Mesenteric fat pad (tissue), 1 donor: Measurements from ENCODE around the gene NME7. TPM values are rescaled to one million over a fixed set of nuclear protein-coding genes. Genes with fewer than 3 reads are reported as not detected.

Experiments
- DNase-seq: peaks from one replicate; pipeline ENCODE4 v3.0.0-alpha.2; 2020; ENCODE audit warnings: low spot score
- total RNA-seq: library from RNA; stranded (reverse); fragmentation: NEBNext Ultra II Directional; extraction: Animal tissue kit (Norgen Biotek cat#: 25700); gene quantifications from one replicate; pipeline ENCODE4 v1.2.1, GENCODE V29; 2021
- donor health status: DM: yes; HTN: yes; CAD: no.

The NME7 gene
- total RNA-seq, 1 donor from 2014 or later, result 10.8 TPM

DNA sequence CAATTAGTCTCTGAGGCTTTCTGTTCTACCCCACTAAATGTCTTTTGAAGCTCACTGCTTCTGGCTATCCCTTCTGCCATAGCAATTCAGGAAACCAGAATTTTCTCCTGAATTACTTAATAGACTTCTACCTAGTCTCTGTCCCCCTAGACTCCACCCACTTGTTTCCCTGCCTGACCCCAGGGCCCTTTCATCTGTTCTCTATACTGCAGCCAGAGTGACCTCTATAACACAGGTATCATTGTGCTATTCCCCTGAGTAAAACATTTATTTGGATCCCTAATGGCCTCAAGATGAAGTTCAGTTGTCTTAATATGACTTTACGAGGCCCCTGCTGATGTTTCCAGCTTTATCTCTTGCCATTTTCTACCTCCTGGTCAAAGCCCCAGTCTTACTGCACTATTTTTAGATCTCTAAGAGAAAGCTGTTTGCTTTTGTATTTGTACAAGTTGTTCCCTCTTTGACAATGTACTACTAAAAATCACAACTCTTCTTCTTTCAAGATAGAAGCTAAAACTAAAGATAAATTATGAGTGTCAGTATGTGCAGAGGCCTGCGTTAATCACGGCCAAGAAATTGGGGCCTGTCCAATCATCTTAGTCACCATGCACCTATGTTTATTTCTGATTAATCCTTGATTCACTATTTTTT, 206.6 kb downstream of the NME7 start:
- no peak for DNase-seq

DNA sequence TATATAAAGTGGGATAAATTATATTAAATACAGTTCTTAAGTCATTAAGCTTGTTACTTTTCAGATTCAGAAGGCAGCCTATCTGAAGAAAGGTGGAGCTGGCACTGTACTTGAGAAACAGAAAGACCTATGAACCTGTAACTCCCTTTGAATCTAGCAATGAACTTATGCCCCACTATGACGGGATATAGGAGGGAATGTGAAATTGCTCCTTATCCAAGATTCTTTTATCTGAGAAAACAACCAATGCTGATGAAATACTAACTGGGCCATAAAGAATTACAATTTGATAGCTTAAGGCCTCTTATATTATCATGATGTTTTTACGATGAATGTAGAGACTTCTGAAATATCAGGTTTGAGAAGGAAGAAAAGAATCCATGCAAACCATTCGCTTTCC, 211.0 kb downstream of the NME7 start:
- no peak for DNase-seq

DNA sequence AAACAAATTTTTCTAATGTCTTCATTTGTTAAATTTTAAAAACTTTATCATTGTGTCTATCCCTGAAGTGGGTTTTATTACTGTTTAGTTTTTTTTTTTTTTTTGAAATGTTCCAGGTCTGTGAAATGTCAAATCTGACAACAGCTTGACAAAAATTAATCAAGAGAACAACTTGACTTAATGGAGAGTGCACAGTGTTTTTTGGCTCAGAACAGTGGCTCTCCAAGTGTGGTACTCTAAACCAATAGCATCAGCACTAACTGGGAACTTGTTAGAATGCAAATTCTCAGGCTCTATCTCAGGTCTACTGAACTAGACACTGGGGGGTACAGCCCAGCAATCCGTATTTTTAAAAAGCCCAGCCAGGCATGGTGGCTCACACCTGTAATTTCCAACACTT, 211.9 kb downstream of the NME7 start:
- no peak for DNase-seq

- DNase-seq, result no peak
Measured at GRCh38 chr1:169151338-169151837, 216.2 kb downstream of the NME7 start.

GRCh38 chr1:169150641-169151337, 216.8 kb downstream of the NME7 start:
- DNase-seq, result no peak

DNA sequence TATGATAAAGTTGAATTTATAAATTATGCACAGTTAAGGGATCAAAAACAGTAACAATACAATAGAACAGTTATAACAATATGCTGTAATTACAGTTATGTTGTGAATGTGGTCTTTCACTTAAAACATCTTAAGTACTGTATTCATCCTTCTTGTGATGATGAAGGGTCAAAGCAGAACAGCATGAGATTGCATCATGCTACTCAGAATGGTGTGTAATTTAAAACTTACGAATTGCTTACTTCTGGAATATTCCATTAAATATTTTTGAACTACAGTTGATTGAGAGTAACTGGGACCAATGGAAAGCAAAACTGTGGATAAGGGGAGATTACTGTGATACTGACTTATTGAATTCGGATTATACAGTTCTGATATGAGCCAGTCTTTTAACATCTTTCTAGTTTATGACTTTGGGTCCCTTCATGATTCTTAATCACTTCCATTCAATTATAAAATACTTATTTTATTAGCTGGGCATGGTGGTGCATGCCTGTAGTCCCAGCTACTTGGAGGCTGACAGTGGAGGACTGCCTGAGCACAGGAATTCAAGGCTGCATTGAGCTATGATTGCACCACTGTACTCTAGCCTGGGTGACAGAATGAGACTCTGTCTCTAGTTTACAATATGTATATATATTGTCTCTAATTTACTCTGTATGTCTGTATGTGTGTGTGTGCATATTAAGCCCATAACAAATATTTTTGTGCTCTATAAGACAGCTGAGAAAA, 217.9 kb downstream of the NME7 start:
- DNase-seq, result no peak

DNA sequence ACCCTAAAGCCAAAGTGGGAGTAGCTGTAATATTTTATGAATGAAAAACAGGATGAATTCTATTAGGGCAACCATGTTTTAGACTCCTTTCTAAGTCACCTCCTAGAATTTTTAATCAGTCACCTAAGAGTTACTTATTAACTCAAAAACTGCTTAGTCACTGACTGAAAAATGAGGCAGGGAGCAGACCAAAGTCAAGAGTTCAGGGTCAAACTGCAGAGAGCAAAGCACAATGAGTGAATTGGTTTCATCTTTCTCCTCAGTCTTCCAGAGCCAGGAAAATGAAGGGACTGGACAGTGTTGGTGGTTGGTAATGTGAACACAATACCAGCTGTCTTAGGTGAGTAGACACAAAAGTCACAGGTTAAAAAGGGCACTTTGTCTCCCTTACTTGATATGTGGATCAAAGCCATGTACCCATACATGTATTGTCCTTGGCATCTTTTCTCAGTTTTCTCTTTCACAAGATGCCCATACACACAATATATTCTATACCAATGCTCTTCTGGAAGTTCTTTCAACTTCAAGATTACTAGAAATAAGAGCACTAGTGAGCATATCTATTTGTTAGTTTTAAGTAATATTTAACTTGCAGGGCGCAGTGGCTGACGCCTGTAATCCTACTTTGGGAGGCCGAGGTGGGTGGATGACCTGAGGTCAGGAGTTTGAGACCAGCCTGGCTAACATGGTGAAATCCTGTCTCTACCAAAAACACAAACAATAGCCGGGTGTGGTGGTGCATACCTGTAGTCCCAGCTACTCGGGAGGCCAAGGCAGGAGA, 218.9 kb downstream of the NME7 start:
- DNase-seq, result no peak

- DNase-seq, result no peak
Measured at GRCh38 chr1:169146576-169147214, 220.9 kb downstream of the NME7 start.

DNA sequence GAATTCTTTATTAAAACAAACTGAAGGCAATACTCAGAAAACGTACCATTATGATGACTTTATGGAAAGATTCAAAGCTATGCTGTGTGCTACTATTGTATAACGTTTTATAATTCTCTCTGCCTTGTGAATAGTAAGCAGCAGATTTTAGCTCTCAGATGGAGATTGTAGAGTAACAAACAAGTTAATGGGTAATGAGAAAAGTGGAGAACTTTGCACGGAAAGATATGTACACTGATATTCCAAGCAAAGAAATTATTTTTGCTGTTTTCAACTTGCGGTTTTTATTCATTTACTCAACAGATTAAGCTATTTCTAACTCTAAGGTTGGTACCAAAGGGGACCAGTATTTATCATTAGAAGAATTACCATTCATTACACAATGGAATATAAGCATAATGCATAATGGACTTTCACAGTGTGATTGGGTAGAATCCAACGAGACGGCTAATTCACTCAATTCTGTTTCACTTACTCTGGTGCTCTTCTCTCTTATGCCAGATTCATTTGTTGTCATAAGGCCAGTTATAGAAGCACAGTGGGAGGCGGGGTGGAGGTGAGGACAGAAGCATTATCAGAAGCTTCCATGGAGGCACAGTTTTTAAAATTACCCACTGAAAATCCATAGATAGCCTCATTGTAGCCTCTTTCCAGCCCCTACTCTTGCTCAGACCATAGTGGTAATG, 222.5 kb downstream of the NME7 start:
- DNase-seq, result no peak

DNA sequence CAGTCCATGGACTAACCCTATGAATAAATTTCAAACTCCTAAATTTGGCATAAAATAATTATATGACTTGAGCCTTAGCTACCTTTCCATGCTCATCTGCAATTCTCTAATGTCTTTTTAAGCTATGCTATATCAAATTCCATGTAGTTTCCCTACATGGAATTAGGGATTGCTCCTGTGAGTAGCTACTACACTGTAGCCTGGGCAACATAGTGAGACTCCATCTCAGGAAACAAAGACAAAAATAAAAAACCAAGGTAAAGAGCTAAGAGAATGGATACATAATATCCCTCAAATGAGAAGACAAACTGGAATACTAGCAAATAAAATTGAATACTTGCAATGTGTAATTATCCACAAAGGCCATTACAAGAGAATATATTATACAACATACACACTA, 223.6 kb downstream of the NME7 start:
- no peak for DNase-seq

- DNase-seq, result no peak
Measured at GRCh38 chr1:169143346-169143745, 224.3 kb downstream of the NME7 start.

- DNase-seq, result no peak
Measured at GRCh38 chr1:169142129-169142528, 225.5 kb downstream of the NME7 start.

DNA sequence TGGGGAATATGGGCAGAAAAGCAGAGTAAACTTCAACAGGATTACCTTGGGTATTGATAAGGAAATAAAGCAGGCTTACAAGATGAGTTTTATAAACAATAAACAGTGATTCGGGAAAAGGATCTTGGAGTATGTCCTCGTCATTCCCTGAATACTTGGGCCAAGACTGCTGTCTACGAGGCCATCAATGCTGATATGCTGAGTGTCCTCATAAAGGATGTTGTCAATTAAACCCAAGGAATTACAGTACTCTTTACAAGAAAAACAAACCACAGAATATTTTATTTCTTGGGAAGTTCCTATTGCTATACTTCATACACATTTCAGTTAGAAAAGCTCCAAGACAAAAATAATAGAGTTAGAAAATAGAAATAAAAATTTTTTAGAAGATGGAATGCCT, 226.2 kb downstream of the NME7 start:
- DNase-seq, result no peak

DNA sequence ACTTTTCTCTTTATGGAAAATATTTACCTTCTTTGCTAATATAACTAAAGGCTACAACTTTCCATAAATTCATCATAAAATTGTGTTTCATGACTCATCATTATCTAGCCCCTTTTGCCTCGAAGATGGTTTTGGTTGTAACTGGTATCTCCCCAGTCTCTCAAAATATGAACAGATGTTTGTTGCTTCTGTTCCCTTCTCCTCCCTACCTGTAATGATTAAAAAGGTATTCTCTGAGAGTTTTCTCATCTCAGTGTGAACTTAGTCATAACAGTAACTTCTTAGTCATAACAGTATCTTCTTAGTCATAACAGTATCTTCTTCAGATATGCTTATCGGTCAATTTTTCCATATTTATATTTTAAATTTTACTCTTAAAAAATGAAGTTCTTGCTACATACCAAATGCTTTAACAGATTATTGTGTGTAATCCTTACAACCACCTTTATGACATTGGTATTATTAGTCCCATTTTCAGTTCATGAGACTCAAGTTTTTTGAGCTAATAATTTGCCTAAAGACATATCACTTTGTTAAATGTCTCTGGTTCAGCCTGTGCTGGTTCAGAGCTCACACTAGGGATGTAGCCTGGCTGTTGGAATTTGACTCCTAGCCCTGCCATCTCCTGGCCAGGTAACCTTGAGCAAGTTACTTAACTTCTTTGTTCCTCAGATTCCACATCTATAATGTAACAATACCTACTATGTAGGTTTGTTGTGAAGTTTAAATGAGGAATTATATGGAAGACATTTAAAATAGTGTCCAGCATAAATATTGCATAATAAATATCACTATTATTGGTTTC, 228.5 kb downstream of the NME7 start:
- no peak for DNase-seq

DNA sequence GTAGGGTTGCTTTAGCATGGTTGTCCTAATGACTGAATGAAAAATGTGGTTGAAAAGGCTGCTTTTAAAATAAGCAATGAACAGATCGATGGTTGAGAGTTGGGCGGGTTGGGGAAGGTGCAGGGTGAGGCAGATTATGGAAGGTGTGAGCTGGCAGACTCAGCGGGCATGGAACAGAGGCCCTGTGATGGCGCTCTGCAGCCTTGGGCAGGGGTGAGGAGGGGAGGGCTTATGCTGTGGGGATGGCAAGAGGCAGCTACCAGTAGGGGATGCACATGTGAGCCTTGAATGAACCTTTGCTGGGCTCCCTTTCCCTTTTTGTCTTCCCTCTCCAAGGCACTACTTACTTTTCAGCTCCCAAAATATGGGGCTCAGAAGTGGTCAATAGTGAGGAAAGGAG, 230.2 kb downstream of the NME7 start:
- no peak for DNase-seq

- no peak for DNase-seq
Measured at GRCh38 chr1:169133801-169134502, 233.6 kb downstream of the NME7 start.

GRCh38 chr1:169133228-169133576, 234.4 kb downstream of the NME7 start:
- no peak for DNase-seq

DNA sequence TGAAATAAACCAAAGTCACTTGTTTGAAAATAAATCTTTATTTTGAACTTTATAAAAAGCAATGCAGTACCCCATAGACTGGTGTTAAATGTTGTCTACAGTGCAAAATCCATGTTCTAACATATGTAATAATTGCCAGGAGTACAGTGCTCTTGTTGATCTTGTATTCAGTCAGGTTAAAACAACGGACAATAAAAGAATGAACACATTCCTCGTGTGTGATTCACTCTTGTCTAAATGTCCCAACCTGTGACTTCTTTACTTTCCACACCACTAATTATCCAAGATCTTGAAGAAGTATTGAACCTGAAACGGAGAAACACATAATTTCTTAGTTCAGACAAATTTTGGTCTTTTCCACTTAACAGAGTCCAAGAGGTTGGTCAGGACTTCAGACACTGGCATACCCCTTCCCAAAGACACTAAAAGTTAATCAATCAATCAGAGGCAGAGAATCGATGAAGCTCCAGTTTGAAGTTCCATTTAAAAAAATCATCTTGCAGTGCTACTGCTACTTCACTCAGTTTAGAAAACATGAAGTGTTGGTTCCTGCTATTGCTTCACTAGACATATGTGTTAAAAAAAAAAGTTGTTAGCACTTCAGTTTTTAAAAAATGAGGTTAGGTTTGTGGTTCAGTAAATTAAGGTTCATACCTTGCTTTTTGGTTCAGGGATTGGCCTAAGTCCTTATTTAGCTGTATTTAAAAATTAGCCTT, 234.9 kb downstream of the NME7 start:
- DNase-seq, result no peak
